Aorta (tissue), 5 donors: ENCODE data around the gene SIL1. TPM values are rescaled to one million over a fixed set of nuclear protein-coding genes. Genes with fewer than 3 reads are reported as not detected.
A peak's percentile ranks its signal among the peaks of the same experiment; 100 is the strongest.

ENCODE experiments used
- ATAC-seq: fragments of 200-7000 bp; cut with Tn5 transposase; one replicate; pipeline ENCODE4 v1.9.1; 2022; ENCODE audit warnings: moderate library complexity; ENCODE audit not compliant: low FRiP score
- DNase-seq, 2 donors: peaks; one replicate each; pipeline ENCODE4 v3.0.0-alpha.2; 2020
- H3K27ac ChIP-seq, 2 donors: one replicate each; pipeline ENCODE4 v1.5.1; 2013; ENCODE audit warnings: low read length in 2 of 2, mild to moderate bottlenecking in 2 of 2, moderate library complexity in 2 of 2, control low read depth in 1 of 2, inconsistent platforms in 1 of 2, low read depth in 1 of 2
- H3K27me3 ChIP-seq, 2 donors: one replicate each; pipeline ENCODE4 v1.6.1; 2013; ENCODE audit warnings: control low read depth in 1 of 2, low read length in 1 of 2, mild to moderate bottlenecking in 1 of 2, moderate library complexity in 1 of 2; ENCODE audit not compliant: insufficient read depth in 2 of 2, control insufficient read depth in 1 of 2
- H3K36me3 ChIP-seq, 2 donors: one replicate each; pipeline ENCODE4 v1.6.1; 2013; ENCODE audit warnings: control low read depth in 1 of 2, low read length in 1 of 2, mild to moderate bottlenecking in 1 of 2; ENCODE audit not compliant: insufficient read depth in 2 of 2, control insufficient read depth in 1 of 2
- H3K4me1 ChIP-seq, 2 donors: one replicate each; pipeline ENCODE4 v1.6.1; 2013; ENCODE audit warnings: low read length in 2 of 2, control low read depth in 1 of 2, mild to moderate bottlenecking in 1 of 2, moderate library complexity in 1 of 2; ENCODE audit not compliant: insufficient read depth in 2 of 2, control insufficient read depth in 1 of 2
- H3K4me3 ChIP-seq, 2 donors: one replicate each; pipeline ENCODE4 v1.5.1; 2013; ENCODE audit warnings: low read length in 2 of 2, control low read depth in 1 of 2, mild to moderate bottlenecking in 1 of 2
- H3K9me3 ChIP-seq: one replicate; pipeline ENCODE4 v1.6.1; 2013; ENCODE audit warnings: mild to moderate bottlenecking, low read length; ENCODE audit not compliant: control insufficient read depth
- WGBS, 2 donors: extraction: QIAGEN DNeasy Blood & Tissue Kit; methylation state at CpG; one replicate each; pipeline ENCODE4 v1.1.7; 2013; 5-methylcytosine and 5-hydroxymethylcytosine counted together
- intact Hi-C, 2 donors: fragments of 100-400 bp; cut with DNase I; formaldehyde crosslinking; loops; one replicate each; pipeline versions ENCODE4 v1.14.2 to v1.15.0; 2022
- polyA plus RNA-seq, 2 donors: library from polyadenylated mRNA; stranded (reverse); fragments of 200-250 nt; gene quantifications; one replicate each; pipeline ENCODE4 v1.2.3, GENCODE V29; 2013
- total RNA-seq, 2 donors: library from RNA; stranded (reverse); fragmentation: NEBNext Ultra II Directional; extraction: Animal tissue kit (Norgen Biotek cat#: 25700); gene quantifications; one replicate each; pipeline ENCODE4 v1.2.1, GENCODE V29; 2021
- donor health status: healthy with polysubstance abuse.
- donor health status: Bipolar disorder and iron deficiency.
- donor health status: DM: no; HTN: no; CAD: no.
- donor health status: DM: no; HTN: no; CAD: no.
- donor health status: DM: yes; HTN: yes; CAD: no.

The SIL1 gene
- total and polyA plus RNA-seq, 4 donors = 19.4 to 58.9 (median 49.2) TPM

DNA sequence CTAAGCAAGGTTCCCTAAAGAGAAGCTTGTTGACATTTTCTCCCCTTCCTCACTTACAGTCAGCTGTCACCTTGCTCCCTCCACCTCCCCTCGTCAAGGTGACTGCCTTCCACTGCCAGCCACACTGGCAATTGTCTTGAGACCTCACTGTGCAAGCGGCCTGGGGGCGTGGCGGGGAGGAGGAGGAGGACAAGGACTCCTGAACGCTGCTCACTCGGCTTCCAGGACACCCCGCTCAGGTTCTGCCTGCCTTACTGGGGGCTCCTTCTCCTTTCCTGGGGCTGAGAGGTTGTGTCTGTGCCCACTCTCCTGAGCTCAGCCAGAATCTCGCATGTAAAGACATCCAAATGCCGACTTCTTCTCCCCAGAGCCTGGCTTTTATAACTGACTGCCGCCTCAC, 262.7 kb downstream of the SIL1 start:
- WGBS, 2 donors = 78 to 84% methylated on average over 10 of the region's 10 CpGs
- ATAC-seq = no peak
- Histone ChIP-seq H3K9me3 (no peaks in the 10 kb centered on the region), H3K27ac (no peak overlapping the region), H3K4me3 (no peak overlapping the region), H3K36me3 (peaks cover 3 to 15% of the 10 kb centered on the region in 2 donors), H3K27me3 (no peaks in the 10 kb centered on the region), H3K4me1 (no peaks in the 10 kb centered on the region)
- DNase-seq = no peak
- intact Hi-C loops = no loop called here

DNA sequence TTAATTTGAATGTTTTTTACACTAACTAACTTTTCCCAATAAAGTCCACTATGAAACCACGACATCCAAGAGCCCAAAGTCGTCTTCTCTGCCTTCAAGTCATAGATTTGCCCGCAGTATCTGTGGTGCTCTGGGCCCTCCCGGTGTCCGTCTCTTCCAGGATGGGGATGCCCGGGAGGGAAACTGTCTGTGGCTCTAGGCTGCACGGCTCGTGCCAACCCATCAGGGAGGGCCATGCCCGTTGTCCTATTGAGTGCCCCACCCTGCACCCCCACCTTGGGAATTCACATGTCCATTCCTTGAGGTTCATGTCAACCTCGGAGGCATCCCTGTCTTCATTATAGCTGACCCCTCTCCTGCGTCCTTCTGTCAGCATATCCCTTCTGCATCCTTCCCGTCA, 263.2 kb downstream of the SIL1 start:
- no peak overlapping the region for H3K27ac ChIP-seq
- DNase-seq (no peak), ATAC-seq (no peak)
- no peaks in the 10 kb centered on the region for H3K27me3 ChIP-seq
- intact Hi-C loops = no loop called here
- H3K36me3 ChIP-seq = peaks cover 3 to 17% of the 10 kb centered on the region in 2 donors
- H3K9me3 ChIP-seq = no peaks in the 10 kb centered on the region
- H3K4me1 ChIP-seq = no peaks in the 10 kb centered on the region
- 88 to 90% methylated on average over 12 of the region's 12 CpGs for WGBS, 2 donors
- H3K4me3 ChIP-seq = no peak overlapping the region

DNA sequence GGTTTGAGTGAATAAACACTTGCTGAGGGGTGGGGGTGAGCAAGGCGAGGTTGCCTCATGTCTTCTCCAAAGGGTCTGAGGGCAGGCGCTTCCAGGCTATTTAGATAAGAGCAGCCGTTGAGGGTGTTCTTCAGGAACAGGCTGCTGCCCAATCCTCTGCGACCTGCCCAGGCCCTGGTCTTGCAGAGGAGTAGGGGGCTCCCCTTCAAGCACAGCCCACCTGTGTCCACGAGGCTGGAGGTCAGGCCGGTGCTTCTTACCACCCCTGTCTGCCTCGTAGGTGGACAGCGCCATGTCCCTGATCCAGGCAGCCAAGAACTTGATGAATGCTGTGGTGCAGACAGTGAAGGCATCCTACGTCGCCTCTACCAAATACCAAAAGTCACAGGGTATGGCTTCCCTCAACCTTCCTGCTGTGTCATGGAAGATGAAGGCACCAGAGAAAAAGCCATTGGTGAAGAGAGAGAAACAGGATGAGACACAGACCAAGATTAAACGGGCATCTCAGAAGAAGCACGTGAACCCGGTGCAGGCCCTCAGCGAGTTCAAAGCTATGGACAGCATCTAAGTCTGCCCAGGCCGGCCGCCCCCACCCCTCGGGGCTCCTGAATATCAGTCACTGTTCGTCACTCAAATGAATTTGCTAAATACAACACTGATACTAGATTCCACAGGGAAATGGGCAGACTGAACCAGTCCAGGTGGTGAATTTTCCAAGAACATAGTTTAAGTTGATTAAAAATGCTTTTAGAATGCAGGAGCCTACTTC, 264.5 kb downstream of the SIL1 start:
- no peak overlapping the region for H3K4me3 ChIP-seq
- WGBS, 2 donors = 86% methylated on average over 18 of the region's 18 CpGs
- ATAC-seq = no peak
- peaks cover 3 to 19% of the 10 kb centered on the region in 2 donors for H3K36me3 ChIP-seq
- H3K9me3 ChIP-seq = no peaks in the 10 kb centered on the region
- no peak overlapping the region for H3K27ac ChIP-seq
- no peak for DNase-seq
- no peaks in the 10 kb centered on the region for H3K4me1 ChIP-seq
- intact Hi-C loops = no loop called here
- no peaks in the 10 kb centered on the region for H3K27me3 ChIP-seq

DNA sequence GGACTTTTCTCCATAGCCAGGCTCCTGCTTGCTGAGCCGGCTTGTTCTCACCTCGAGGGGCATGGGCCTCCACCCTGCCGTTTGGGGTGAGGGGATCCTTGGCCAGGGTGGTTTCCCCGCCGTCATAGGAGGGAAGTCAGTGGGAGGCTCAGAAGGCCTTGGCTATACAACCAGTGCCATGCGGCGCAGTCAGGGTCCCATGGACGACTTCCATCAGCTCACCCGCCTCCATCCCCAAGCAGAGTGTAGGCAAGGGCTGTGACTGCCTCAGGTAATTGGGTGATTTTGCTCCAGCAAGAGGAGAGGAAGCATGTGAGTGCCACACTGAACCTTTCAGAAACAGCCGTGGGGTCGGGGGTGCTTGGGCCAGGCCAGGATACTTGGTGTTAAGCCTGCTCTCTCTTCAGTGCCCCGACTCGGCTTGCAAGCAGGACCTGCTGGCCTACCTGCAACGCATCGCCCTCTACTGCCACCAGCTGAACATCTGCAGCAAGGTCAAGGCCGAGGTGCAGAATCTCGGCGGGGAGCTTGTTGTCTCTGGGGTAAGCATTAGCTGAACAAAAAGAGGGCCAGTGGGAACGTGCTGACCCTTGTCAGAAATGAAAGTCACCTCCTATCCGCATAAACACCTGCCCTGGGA, 265.9 kb downstream of the SIL1 start:
- Histone ChIP-seq H3K9me3 (no peaks in the 10 kb centered on the region), H3K4me3 (no peak overlapping the region), H3K36me3 (peaks cover 3 to 19% of the 10 kb centered on the region in 2 donors), H3K4me1 (peaks cover 0 to 2% of the 10 kb centered on the region in 2 donors), H3K27ac (no peak overlapping the region), H3K27me3 (no peaks in the 10 kb centered on the region)
- DNase-seq (peak in 1 of 2 donors; percentile 54), ATAC-seq (no peak)
- intact Hi-C loops = no loop called here
- 77 to 84% methylated on average over 20 of the region's 20 CpGs for WGBS, 2 donors

DNA sequence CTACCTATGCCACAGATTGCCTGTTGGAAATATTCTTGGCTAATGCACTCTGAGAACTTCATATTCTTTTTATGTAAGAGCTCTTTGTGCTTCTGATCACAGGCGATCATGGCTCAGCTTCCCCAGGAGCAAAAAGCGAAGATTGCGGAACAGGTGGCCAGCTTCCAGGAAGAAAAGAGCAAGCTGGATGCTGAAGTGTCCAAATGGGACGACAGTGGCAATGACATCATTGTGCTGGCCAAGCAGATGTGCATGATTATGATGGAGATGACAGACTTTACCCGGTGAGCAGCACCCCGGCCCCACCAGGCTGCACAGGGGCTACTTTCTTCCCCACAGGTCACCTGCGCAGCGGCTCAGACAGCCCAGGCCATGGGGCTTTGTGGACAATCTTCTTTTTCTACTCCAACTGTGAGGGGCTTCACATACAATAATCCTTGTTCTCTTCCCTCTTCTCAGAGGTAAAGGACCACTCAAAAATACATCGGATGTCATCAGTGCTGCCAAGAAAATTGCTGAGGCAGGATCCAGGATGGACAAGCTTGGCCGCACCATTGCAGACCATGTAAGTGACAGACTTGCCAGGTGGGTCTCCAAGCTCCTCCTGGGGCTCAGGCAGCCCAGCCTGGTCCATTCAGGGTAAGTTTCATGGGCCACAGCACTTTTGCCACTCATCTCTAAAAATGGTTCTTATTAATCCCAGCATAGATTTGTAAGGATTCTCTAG, 267.6 kb downstream of the SIL1 start:
- peaks cover 0 to 2% of the 10 kb centered on the region in 2 donors for H3K4me1 ChIP-seq

DNA sequence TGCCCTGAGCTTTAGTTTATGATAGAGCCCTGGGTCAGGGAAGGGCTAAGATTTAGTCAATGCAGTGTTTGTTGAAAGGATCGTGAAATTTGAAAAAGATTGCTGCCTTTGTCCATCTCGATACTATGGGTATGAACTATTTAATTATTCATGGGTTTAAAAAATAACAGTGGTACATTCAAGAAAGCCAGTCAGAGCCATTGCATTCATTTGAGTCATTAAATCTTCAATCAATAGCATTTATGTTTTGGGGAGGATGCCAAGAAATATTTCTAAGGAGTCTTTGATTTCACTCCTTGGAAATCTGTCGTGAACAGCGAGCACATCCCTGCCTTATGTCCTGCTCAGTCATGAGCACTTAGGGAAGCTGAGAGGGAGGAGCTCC, 268.6 kb downstream of the SIL1 start:
- Histone ChIP-seq H3K9me3 (no peaks in the 10 kb centered on the region), H3K4me1 (peaks cover 0 to 2% of the 10 kb centered on the region in 2 donors), H3K27ac (no peak overlapping the region), H3K4me3 (no peak overlapping the region), H3K36me3 (peaks cover 3 to 21% of the 10 kb centered on the region in 2 donors), H3K27me3 (no peaks in the 10 kb centered on the region)
- WGBS, 2 donors = 89 to 92% methylated on average over 4 of the region's 4 CpGs
- intact Hi-C loops = no loop called here
- ATAC-seq (no peak), DNase-seq (no peak)

More for the DNA sequence above, 267.6 kb downstream of the SIL1 start:
- intact Hi-C loops = no loop called here
- WGBS, 2 donors = 85 to 87% methylated on average over 10 of the region's 10 CpGs
- Histone ChIP-seq H3K4me3 (no peak overlapping the region), H3K27ac (no peak overlapping the region), H3K36me3 (peaks cover 3 to 21% of the 10 kb centered on the region in 2 donors), H3K9me3 (no peaks in the 10 kb centered on the region), H3K27me3 (no peaks in the 10 kb centered on the region)
- ATAC-seq (no peak), DNase-seq (peak in 1 of 2 donors; percentile 51)

DNA sequence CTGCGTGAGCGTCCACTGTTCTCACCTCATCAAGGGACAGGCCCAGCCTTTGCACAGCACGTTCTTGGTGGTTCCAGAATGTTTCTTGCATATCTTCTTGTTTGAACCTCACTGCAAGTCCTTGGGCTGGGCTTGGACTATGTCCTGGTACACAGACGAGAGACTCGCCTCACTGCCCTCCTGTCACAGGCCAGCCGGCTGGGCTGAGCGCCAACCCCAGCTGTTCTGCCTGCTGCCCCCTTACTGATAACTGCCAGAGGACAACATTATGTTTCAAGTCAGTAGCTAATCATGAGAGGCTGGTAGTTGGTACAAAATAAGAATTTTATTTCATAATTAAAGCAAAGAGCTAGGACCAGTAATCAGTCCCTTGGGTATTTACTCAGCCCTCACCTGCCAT, 270.2 kb downstream of the SIL1 start:
- no peak overlapping the region for H3K4me3 ChIP-seq
- peaks cover 3 to 20% of the 10 kb centered on the region in 2 donors for H3K36me3 ChIP-seq
- no peaks in the 10 kb centered on the region for H3K9me3 ChIP-seq
- no peaks in the 10 kb centered on the region for H3K27me3 ChIP-seq
- peak overlapping the region in 1 of 2 donors; percentile 22 for H3K27ac ChIP-seq
- DNase-seq = peak; percentile 75 to 81
- intact Hi-C loops = no loop called here
- ATAC-seq = peak; percentile 45
- H3K4me1 ChIP-seq = peaks cover 2% of the 10 kb centered on the region in 2 donors
- WGBS, 2 donors = 7 to 12% methylated on average over 7 of the region's 7 CpGs

DNA sequence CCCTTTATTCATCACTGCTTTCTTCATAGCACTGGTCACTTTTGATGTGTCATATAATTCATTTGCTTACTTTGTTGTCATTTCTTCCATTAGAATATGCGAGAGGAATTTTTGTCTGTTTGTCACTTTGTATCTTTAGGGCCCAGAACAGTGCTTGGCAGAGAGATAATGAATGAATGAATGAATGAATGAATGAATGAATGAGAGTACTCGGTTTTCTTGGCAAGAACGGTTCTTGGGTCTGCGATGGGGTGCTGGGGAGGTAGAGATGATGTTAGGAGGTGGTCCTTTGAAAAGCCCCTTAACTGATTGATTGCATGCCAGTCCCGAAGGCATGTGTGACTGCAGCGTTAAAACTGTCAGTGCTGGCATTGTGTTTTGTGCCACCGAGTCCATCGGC, 270.6 kb downstream of the SIL1 start:
- H3K4me1 ChIP-seq = peaks cover 2% of the 10 kb centered on the region in 2 donors
- H3K9me3 ChIP-seq = no peaks in the 10 kb centered on the region
- H3K4me3 ChIP-seq = no peak overlapping the region
- 23 to 24% methylated on average over 8 of the region's 8 CpGs for WGBS, 2 donors
- no peaks in the 10 kb centered on the region for H3K27me3 ChIP-seq
- peaks cover 3 to 20% of the 10 kb centered on the region in 2 donors for H3K36me3 ChIP-seq
- DNase-seq (no peak), ATAC-seq (no peak)
- intact Hi-C loops = no loop called here
- peak overlapping the region in 1 of 2 donors; percentile 22 for H3K27ac ChIP-seq
